Mononuclear cell (primary cell): ENCODE measurements around the gene TYRP1. TPM values are rescaled to one million over a fixed set of nuclear protein-coding genes. Genes with fewer than 3 reads are reported as not detected.

Source experiments
- H3K27me3 ChIP-seq: 2 replicates; pipeline ENCODE4 v1.6.0; 2011; ENCODE audit warnings: low read length, control low read depth; ENCODE audit not compliant: insufficient read depth
- H3K4me1 ChIP-seq: 2 replicates; pipeline ENCODE4 v1.5.1; 2011; ENCODE audit warnings: mild to moderate bottlenecking, low read length, control low read depth; ENCODE audit not compliant: insufficient read depth
- H3K4me3 ChIP-seq: 2 replicates; pipeline ENCODE4 v1.5.1; 2011; ENCODE audit warnings: mild to moderate bottlenecking, low read length, moderate library complexity
- H3K9me3 ChIP-seq: 2 replicates; pipeline ENCODE4 v1.5.1; 2011; ENCODE audit warnings: low read depth, mild to moderate bottlenecking, control low read depth, low read length
- total RNA-seq: library from RNA; depleted of rRNA; stranded (reverse); fragments of >200 nt; gene quantifications from one replicate; pipeline ENCODE4 v1.2.3, GENCODE V29; 2012

Gene TYRP1
- total RNA-seq, 1 donor, result 0.10 TPM

- no peaks in the 10 kb centered on the region for H3K4me1 ChIP-seq
- no peaks in the 10 kb centered on the region for H3K27me3 ChIP-seq
- H3K4me3 ChIP-seq, result no peak overlapping the region
- no peaks in the 10 kb centered on the region for H3K9me3 ChIP-seq
Observed at GRCh38 chr9:12737871-12738270, 44.7 kb downstream of the TYRP1 start.

DNA sequence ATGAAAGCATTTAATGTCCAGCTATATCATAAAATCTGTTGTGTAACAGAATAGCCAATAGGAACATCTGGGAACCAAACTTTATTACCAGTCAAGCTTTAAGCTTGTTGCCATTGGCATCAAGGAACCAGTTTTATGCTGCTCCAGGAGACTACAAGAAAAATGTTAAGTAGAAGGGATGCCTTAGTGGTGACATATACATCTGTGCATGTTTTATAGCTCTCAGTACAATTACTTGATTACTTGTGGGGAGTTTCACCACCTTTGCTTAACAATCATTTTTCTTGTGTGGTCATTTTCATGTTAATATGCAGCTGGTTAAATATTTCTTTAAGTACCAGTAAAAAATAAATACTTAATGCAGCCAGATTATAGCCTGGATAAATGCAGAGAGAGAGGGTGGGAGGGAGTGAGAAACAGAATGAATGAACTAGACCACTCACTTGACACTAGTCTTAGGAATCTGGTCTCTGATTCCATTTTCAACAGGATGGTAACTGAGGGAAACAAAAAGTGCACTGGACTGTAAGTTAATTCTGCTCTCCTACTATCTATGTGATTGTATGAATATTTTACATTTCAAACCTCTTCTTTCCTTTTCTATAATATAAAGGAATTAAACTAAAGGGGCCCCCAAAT lies 45.9 kb downstream of the TYRP1 start:
- H3K4me1 ChIP-seq, result no peaks in the 10 kb centered on the region
- H3K4me3 ChIP-seq, result no peak overlapping the region
- H3K27me3 ChIP-seq, result no peaks in the 10 kb centered on the region
- H3K9me3 ChIP-seq, result no peaks in the 10 kb centered on the region

DNA sequence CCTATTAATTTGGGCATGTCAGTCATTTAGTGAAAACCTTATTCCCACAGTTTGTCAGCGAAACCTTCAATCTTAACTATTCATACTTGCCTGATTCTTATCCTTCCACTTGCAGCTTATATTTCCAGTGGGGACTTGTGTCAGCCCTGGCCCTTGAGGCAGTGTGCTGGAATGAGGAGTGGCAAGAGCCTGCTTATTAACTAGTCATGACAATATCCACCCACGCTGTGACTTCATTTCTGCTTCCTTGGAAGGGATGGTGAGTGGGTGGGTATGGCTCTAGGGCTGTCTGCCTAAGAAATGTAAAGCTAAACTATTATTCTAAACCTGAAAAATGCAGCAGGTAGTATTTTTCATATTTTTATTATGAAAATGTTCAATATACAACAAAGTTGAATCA lies 47.7 kb downstream of the TYRP1 start:
- no peaks in the 10 kb centered on the region for H3K9me3 ChIP-seq
- no peaks in the 10 kb centered on the region for H3K4me1 ChIP-seq
- H3K4me3 ChIP-seq, result no peak overlapping the region
- no peaks in the 10 kb centered on the region for H3K27me3 ChIP-seq

DNA sequence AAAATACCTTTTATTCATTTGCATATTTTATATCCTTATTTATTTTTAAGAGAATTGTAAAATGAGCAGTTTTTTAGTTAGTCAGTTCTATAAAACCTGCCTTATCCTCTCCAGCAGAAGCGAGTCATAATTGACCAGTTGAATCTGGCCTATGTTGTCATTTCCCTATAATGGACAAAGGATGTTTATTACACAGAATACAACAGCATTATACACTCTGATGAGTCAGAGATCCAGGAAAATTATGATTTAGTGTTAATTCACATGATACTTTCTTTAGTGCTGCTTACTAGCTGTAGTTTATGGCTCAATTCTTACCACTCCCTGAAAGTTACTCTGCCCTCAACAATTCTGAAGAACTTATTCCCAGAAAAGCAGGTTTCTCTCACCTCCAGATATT lies 54.8 kb downstream of the TYRP1 start:
- Histone ChIP-seq H3K4me3 (no peak overlapping the region), H3K4me1 (no peaks in the 10 kb centered on the region), H3K9me3 (no peaks in the 10 kb centered on the region), H3K27me3 (no peaks in the 10 kb centered on the region)

DNA sequence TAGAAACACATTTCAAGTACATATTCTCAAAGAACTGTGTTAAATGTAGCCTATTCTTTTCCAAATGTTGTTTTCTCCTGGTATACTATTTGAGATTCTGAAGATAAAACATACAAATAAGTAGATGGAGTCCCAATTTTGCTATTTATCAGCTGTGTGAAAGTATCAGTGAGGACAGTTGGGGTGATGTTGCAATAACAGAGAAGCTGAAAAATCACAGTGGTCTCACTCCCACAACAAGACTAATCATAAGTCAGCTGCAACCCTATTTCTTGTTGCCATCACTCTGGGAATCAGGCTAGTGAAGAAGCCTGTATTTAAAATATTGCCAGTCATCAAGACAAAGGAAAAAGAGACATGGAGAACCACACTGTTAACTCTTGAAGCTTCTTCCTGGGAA lies 55.8 kb downstream of the TYRP1 start:
- Histone ChIP-seq H3K27me3 (no peaks in the 10 kb centered on the region), H3K4me1 (no peaks in the 10 kb centered on the region), H3K4me3 (no peak overlapping the region), H3K9me3 (no peaks in the 10 kb centered on the region)

GRCh38 chr9:12753931-12754330 lies 60.7 kb downstream of the TYRP1 start:
- Histone ChIP-seq H3K27me3 (no peaks in the 10 kb centered on the region), H3K9me3 (no peaks in the 10 kb centered on the region), H3K4me3 (no peak overlapping the region), H3K4me1 (no peaks in the 10 kb centered on the region)

GRCh38 chr9:12759761-12760160 lies 66.6 kb downstream of the TYRP1 start:
- Histone ChIP-seq H3K27me3 (no peaks in the 10 kb centered on the region), H3K4me3 (no peak overlapping the region)

More at GRCh38 chr9:12759761-12760160, 66.6 kb downstream of the TYRP1 start:
- Histone ChIP-seq H3K4me1 (no peaks in the 10 kb centered on the region), H3K9me3 (no peaks in the 10 kb centered on the region)

Other genes starting within 250 kb of the TYRP1 start
- gene LURAP1L, start 81.6 kb downstream of the TYRP1 start, total RNA-seq, result 0.10 TPM